HG02623 (cell line): ENCODE results near the gene SCUBE1.

ENCODE experiments used
- ATAC-seq: cut with Tn5 transposase; IDR thresholded peaks from one replicate; pipeline ENCODE4 v1.9.1; 2021; ENCODE audit warnings: moderate library complexity; ENCODE audit not compliant: unreplicated experiment

Gene SCUBE1

DNA sequence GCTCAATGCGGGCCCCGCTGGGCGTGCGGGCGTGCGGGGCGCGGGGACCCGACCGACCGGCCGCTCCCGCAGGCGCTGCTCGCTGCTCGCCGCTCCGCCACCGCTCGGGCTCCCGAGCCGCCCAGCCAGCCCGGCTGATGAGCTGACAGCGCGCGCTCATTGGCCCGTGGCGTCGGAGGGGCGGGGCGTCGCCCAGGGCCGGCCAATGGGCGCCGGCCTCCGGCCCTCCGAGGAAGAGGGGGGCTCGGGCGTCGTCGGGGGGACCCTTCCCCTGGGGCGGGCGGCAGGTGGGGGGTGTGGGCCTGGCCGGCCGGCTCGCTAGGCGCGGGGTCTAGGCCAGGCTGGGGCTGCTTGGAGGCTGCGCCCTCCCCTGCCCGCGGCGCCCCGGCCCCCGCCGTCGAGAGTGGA is at the start of gene SCUBE1:
Gene SCUBE1 (minus strand): TSS at position 111 of the 408 bp plus-strand sequence. CDS start 111 bp downstream, outside the sequence.
- no peak for ATAC-seq

DNA sequence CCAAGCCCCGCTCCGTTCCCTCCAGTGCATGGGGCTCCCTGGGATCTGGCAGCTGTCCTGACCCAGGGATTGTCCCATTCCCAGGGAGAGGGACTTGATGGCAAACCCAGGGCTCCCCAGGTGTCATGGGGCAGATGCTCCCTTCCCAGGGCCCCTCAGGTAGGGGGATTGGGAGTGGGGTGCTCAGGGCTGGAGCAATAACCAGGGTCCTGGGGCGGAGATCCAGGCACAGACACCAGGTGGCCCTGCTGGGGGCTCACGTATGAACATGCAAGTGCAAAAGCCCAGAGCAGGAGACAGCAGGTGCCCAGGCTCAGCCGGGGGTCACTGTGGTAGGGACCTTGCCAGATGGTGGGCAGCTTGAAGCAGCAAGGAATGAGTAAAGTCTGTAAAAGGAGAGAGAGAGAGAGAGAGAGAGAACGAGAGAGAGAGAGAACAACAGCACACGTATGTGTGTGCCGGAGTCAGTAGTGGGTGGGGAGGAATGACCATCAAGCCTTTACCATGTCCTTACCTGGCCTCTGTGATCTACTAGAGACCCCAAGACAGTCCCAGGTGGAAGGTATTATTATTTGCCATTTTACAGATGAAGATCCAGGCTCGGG is 49.3 kb upstream of the SCUBE1 start:
- no peak for ATAC-seq

DNA sequence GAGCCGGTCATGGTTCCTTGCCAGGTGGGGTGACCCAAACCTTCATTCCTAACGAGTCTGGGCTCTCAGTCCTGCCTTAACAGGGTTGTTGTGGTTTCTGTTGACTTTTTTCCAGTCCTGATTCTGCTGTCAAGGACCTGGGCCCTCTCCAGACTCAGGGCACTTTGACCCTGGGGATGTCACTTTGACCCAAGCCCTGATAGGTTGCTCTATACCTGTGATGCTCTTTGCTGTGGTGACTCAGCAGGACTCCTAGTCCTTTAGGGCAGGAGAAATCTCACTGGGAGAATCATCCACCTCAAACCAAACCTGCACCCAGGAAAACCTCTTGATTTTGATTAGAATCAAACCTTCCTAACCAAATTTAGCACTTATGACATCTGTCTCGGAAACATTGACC is 48.1 kb upstream of the SCUBE1 start:
- no peak for ATAC-seq

DNA sequence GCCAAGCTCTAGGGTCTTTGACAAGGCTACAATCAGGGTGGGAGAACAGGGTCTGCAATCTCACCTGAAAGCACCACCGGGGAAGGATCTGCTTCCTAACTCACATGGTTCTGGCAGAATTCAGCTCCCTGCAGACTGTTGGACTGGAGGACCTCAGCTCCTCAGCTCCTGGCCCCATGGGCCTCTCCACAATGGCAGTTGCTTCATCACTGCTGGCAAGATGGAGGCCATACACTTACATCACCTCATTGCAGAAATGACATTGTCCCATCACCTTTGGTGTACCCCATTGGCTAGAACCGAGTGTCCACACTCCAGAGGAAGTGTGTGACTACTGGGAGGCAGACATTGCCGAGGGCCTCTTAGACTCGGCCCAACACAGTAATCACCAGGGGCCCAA is 47.7 kb upstream of the SCUBE1 start:
- no peak for ATAC-seq

DNA sequence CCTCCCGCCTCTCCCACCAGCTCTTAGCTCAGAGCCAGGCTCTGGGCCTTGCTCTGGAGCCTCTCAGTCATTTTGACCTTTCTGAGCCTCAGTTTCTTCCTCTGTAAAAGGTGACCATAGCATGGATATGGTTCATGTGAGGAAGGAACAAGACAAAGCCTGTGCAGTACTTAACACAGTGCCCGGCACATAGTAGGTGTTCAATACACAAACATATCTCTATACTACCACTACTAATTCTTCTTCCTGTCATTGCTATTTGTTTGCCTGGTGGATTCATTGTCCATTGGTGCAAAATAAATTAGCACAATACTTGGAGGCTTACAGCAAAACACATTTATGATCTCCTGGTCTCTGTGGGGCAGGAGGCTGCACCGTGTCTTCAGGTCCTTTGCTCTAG is 47.0 kb upstream of the SCUBE1 start:
- ATAC-seq: no peak

DNA sequence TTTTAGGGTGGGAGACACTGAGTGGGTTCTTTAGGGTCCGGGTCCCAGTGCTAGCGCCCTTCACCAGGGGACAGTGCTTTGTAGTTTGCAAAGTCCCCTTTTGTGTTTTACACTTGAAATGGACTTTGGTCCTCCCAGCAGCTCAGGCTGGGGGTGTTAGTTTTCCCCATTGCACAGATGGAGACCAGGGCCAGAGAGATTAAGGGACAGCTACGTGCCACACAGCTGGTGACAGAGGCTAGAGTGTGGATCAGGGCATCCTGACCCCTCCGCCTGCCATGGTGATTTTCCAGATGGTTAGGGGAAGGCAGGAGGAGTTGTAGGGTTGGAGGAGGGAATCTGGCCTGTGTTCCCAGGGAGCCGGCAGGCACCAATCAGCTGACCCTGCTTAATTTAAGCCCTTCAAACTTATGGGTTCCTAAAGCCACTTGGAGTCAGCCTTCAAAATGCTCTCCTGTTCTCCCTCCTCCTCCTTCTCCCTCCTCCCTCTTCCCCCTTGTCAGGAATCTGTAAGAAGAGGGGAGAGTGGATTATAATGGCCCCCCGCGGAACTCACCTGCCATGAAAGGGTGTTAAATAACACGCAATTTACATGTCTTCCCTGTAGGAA is 46.2 kb upstream of the SCUBE1 start:
- ATAC-seq: no peak

DNA sequence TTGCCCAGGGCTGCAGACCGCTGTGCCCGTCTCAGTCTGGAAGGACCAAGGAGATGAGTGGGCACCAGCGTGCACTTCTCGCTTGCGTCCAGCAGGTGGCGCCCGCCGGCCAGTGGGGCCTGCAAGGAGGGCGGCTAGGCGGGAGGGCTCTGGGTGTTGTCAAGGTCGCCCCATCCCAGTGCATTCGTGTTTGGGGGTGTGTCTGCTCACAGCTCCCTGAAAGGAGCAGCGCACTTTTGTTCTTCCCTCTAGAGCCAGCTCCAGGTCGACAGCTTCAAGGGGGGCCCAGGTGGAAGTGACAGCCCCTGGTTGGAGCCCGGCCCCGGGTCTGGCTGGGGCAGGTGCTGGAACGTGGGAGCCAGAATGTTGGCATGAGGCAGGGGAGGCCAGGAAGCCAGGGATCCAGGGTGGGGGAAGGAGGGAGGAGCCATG is 45.3 kb upstream of the SCUBE1 start:
- no peak for ATAC-seq

DNA sequence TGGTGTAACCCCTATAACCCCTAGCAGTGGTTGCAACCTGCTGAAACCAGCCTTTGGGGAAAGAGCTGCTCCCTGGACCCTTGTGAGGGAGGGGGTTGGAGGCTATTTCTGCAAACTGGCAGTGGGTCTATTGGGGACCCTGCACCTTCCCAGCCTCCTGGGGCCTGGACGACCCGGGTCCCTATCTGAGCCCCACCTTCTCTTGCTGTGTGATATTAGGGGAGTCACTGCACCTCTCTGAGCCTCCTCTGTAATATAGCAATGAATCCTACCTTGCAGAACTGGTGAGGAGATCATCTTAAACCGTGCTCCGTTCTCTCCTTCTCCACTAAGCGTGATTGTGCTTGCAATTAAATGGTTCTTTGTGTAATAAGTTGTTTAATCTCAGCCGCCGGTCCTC is 44.6 kb upstream of the SCUBE1 start:
- ATAC-seq: no peak

DNA sequence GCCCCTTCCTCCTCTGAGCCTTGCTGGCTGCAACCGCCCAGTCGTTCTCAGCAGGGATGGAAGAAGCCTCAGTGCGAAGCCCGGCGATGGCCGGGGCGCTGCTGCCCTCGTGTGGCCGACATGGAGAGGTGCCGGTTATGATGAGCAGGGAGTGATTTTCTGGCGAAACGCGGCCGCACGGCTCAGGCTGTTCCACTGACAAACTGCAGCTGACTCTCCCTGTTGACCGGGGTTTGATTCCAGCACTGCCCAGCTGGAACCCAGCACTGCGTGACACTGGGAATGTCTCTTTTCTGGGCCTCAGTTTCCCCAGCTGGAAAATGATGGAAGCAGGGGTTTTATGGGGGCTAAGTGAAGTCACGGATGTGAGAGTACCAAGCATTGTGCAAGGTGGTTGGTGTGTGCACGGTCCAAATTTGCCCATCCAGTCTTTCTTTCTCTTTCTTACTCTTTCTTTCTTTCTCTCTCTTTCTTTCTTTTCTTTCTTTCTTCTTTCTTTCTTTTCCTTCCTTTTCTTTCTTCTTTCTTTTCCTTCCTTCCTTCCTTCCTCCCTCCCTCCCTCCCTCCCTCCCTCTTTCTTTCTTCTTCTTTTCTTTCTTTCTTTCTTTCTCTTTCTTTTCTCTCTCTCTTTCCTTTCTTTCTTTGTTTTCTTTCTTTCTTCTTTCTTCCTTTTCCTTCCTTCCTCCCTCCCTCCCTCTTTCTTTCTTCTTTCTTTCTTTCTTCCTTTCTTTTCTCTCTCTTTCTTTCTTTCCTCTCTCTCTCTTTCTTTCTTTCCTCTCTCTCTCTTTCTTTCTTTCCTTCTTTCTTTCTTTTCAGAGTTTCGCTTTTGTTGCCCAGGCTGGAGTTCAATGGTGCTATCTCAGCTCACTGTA is 42.8 kb upstream of the SCUBE1 start:
- ATAC-seq: no peak

DNA sequence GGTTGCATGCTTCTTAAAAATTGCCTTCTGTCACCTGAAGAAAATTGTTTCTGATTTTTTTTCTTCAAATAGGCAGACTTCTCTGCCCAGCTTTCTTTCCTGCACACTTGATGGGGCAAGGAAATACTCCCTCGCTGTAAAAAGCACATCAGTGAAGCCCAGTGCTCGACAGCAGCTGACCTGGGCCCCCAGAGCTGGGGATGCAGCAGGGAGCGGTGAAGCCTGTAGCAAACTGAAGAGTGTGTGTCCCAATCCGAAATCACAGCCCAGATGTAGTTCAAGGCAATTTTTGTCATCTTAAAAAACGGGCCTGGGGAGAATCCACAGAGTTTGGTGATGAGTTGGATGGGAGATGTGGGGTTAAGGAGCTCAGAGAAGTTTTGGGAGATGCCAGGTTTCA is 41.7 kb upstream of the SCUBE1 start:
- no peak for ATAC-seq

DNA sequence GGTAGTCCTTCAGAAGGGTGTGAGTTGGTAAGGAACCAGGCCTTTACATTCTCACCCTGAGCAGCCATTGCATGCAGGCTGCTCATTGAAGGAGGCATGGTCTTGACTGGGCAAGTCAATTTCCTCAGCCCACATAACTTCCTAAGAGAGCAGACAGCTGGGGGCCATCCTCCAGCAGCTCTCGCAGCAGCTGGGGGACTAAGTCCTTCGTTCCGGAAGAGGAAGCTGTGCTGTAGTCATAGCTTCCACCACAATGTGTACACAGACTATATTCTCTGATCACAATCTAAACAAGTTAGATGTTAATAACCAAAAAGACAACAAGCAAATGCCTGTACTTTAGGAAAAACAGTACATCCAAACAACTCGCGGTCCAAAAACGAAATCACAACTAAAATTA is 38.5 kb upstream of the SCUBE1 start:
- no peak for ATAC-seq

DNA sequence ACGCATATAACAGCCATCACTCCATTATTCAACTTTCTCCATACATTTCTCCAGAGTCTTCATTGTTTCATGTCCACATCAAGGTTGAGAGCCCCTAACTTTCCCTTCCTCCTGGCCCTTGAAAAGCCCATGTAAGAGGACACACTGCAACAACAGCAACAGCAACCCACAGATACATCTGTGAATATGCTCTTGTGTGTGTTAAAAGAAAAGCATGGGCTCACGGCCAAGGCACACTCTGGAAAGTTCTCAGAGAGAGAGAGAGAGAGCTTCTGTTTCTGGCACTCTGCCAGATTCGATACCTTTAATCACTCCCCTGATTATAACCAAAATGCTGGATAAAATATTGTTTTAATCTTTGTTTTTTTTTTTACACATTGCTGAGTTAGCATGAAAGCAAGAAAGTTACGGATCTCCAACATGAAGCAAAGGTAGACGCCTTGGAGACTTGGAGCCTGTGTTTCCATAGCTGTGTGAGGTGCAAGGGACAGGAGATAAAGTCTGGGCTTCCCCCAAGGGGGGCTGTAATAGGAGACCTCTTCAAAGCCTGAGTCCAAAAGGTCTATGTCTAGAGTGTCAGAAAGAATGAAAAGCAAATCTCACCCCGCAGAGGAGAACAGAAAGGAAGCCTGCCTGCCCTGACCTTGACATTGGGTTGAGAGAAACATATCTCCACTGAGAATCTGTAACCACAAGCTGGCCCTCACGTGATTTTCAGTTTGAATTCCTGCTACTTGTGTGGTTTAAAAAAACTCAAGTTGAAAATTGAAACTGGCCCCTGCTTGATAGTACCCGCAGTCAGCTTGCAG is 34.9 kb upstream of the SCUBE1 start:
- no peak for ATAC-seq

DNA sequence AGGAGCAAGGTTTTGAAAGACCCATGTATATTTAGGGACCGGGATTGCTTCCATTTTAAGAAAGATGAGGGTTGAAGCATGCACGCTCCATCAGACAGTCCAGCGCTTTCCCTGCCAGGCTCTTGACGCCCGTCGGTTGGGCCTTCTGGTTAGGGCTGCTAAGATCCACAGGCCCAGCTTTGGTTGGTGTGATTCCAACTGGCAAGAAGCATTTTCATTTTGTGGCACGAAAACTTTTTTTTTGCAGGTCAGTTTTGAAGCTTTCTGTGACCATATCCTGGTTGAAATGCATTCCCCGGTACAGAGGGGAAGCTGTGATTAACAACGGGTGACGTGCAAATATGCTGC is 34.4 kb upstream of the SCUBE1 start:
- no peak for ATAC-seq

DNA sequence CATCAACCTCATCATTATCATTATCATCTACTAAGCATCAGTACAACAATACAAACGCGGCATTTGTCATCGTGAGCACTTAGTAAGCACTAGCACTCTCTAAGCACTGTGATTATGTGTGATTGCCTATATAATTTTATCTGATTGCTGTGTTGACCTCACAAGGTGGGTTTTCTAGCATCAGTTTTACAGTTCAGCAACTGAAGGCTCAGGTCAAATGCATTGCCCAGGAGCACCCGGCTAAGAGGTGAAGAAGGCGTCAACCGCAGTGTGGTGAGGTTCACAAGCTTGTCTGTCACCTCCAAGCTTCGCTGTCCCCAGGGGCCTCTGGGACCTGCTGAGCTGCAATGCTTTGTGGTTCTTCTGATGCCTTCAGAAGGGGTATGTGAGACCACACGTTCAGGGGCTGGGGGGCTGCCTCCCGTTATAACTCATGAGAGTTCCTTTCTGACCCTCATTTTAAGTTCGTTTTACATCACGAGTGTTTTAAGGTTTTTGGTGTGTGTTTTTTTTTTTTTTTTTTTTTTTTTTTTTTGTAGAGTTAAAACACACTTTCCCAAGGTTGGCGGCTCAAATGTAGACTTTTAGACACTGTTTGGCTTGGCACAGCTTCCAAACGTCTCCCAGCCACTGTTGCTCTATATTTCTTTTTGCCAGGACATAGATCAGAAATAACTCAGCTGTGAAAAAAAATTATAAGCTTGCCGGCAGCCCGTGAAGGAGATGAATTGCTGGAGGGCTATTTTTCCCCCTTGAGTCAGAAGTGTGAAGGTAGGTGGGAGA is 33.8 kb upstream of the SCUBE1 start:
- no peak for ATAC-seq

DNA sequence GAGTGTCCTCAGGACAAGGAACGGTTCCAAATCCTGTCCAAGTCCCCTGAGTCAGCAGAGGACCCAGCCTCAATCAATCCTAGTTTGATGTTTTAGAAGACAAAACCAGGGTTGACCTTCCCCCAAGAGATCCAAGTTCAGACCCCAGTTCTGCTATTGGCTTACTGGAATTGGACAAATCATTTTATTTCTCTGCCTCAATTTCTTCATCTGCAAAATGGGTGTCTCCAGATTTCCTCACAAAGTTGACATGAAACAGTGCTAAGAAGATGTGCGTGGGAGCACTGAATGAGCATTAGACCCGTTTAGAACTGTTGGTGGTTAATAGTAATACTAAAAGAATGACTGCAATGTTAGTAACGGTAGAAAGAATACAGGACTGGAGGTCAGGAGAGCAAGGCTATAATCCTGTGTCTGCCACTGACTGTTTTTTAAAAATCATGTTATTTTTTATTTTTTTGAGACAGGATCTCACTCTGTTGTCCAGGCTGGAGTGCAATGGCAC is 32.8 kb upstream of the SCUBE1 start:
- ATAC-seq: no peak

DNA sequence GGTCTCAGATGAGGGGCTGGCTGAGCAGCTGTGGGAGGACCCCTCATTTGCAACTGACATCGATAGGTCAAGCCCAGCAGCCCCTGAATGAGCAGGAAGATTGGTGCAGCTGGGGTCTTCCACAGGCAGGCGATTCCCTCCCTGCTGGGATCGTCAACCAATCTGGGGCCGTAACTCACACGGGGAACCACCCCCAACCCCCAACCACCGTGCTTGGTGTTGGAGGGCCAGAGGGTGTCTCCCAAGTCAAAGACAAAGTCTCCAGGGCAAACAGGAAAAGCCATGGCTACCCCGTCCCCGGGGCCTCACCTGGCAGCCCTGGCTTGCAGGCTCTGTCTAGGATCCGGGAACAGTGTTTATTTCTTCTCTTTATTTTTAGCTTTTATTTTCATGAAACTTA is 26.9 kb upstream of the SCUBE1 start:
- ATAC-seq: no peak

DNA sequence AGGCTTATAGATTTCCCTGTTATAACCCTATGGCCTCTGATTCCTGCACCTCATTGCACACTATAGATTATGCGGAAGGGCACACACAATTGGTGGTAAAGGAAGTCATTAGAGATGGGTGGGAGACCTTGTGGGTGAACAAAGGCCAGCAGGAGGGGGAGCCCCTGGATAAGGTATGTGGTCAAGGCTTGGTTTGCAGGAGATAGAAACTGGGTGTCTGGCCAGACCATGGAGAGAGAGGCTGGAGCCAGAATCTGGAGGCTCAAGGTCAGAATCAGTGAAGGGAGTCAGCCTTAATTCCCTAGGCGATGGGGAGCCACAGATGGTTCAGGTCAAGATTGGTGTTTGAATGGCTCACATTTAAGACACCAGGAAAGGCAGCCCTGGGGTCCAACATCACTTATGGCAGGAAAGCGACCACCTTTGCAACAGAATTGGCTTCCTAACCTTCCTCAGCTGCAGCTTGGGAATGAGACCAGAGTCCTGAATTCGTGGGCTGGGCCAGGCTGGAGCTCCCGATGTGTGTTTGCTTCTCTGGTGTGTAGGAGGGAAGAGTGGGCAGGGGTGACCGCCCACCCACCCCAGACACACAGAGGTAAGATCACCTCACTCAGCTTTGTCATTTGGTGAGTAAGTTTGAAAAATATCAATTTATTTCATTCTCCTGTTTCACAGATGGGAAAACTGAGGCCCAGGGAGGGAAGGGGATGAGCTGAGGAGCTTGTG is 22.7 kb upstream of the SCUBE1 start:
- ATAC-seq: no peak

DNA sequence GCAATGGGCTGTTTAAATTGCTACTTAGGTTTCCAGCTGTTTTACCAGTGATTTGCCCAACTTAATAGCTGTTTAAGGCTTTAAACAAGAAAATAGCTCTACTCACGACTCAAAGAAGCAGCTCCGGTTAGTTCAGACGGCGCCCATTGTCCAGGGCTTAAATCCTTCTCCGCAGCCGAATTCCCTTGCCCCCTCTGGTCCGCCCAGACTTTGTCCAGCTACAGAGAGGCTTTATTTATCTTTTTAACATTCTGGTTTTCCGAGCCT is 20.9 kb upstream of the SCUBE1 start:
- ATAC-seq: no peak

DNA sequence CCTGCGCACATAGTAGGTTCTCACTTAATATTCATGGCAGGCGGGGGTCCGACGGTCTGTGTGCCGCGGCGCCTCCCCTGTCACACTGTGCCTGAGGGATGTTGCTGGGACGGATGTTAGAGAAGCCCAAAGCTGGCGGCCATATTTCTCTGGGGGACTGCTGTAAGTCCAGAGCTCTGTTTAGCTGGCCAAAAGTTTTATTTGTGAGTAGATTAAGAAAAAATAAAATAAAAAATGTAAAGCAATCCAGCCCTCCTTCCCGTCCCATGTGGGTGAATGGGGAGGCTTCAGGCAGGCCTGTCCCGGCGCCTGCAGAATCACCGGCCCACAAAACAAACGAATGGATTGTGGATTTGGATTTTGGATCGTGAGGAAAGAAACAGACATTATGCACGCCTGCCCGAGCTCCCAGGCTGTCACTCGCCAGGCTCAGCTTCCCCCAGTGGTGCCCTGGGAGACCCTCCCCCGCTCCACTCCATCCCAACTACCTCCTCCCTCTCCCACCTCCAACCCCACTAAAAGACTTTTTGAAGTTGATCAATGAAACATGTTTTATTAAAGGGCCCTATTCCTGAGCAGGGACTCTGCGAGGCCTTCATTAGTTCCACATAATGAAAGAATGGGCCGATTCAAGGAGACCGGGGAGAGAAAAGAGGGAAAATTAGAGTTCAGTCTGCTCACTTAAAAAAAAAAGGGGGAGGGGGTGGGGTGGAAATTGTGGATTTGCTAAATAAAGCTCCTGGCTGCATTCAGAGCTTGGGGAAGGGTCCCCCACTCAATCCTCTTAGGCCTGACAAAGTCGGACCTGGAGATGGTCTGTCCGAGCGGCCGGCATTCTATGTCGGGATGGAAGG is 20.4 kb upstream of the SCUBE1 start:
- ATAC-seq: no peak
